ENCODE results near the gene PTH2.
"Not testable (repeated sequence)": the region's sequence is repeated elsewhere in the genome, so short reads cannot be mapped to it uniquely, and the experiment has no call there.

PTH2 gene

DNA sequence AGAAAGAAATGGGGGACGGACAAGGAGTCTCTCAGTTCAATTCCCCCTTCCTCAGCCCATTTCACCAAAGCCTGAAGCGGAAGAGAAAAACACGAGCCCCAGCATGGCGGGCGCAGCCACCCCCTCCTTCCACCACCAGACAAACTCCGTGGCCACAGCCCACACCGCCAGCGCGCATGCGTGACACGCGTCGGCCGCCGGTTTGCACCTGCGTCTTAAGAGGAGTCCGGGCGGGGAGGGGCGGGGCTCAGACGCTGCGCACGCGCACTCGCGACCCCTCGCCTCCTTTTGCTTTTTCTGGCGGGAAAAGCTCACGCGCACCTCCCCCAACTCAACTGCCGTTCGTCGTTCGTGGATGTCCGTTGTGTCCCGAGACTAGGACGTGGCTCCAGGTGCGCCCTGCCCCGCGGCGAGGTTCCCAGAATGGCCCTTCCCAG, 35.3 kb downstream of the PTH2 start, which contains the start of gene KASH5:
Gene KASH5 (plus strand): TSS at position 314 of the 437 bp plus-strand sequence. CDS start 2,635 bp downstream, outside the sequence.
- Histone ChIP-seq H3K9ac (ENCODE audit: low read depth, low read length) (no peak within 1 kb of the TSS), H3K4me3 (ENCODE audit: low read length) (no peak within 1 kb of the TSS), H3K4me1 (ENCODE audit: control insufficient read depth, insufficient read depth, low read length) (no peaks in the 10 kb centered on the region), H3K27me3 (ENCODE audit: control insufficient read depth, insufficient read depth, low read length) (peaks cover 25% of the 10 kb centered on the region), H3K4me2 (ENCODE audit: low read length) (no peak within 1 kb of the TSS), H3K9me3 (replicated peaks; ENCODE audit: low read length) (peaks cover 5% of the 10 kb centered on the region), H3K36me3 (ENCODE audit: insufficient read depth, low read length) (no peaks in the 10 kb centered on the region)

DNA sequence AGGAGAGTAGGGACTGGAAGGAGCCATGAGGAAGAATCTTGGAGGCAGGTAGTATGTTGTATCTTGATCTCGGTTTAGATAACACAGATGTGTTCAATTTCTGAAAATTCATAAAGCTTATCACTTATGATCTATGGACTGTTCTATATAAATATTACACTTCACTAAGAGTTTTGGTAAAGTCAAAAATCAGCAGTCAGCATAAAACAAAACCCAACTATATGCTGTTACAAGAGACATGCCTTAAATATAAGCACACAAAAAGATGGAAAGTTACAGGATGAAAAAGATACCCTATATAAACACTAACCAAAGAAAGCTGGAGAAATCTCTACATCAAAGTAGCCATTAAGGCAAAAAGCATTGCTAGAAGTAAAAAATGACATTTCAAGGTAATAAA, 39.6 kb downstream of the PTH2 start:
- Histone ChIP-seq H3K36me3 (ENCODE audit: insufficient read depth, low read length) (no peaks in the 10 kb centered on the region), H3K4me1 (ENCODE audit: control insufficient read depth, insufficient read depth, low read length) (no peaks in the 10 kb centered on the region), H3K9ac (ENCODE audit: low read depth, low read length) (no peak overlapping the region), H3K4me2 (ENCODE audit: low read length) (no peak overlapping the region), H3K27me3 (ENCODE audit: control insufficient read depth, insufficient read depth, low read length) (peaks cover 6% of the 10 kb centered on the region), H3K4me3 (ENCODE audit: low read length) (no peak overlapping the region), H3K9me3 (replicated peaks; ENCODE audit: low read length) (peaks cover 5% of the 10 kb centered on the region)

DNA sequence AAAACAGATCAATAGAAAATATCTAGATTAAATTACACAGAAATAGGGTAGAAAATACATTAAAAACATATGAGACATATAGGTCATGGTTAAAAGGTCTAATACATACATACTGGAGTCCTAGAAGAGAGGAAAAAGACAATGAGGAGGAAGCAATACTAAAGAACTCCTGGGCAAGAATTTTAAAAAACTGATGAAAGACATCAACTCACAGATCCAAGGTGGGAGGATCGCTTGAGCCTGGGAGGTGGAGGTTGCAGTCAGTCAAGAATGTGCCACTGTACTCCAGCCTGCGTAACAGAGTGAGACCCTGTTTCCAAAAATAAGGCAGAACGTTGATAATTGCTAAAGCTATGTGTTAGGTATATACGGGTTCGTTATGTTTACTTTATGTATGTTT, 40.6 kb downstream of the PTH2 start:
- Histone ChIP-seq H3K9me3 (replicated peaks; ENCODE audit: low read length) (peaks cover 5% of the 10 kb centered on the region), H3K4me3 (ENCODE audit: low read length) (no peak overlapping the region), H3K9ac (ENCODE audit: low read depth, low read length) (no peak overlapping the region), H3K36me3 (ENCODE audit: insufficient read depth, low read length) (no peaks in the 10 kb centered on the region), H3K4me1 (ENCODE audit: control insufficient read depth, insufficient read depth, low read length) (no peaks in the 10 kb centered on the region), H3K27me3 (ENCODE audit: control insufficient read depth, insufficient read depth, low read length) (peaks cover 6% of the 10 kb centered on the region), H3K4me2 (ENCODE audit: low read length) (no peak overlapping the region)

DNA sequence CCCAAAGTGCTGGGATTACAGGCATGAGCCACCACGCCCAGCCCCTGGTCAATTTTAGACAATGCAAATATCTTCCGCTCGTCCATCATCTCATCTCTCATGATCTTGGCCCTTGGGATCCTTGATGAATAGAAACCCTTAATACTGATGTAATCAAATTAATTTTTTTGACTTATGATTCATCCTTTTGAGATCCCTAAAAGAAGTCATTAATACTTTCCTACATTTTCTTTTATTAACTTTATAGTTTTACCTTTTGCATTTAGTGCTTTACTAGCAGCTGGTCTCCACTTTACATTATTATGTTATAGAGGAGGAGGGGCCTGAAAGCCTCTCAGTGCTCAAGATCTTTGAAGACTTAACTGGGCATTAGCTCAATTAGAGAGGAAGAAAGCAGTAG, 42.9 kb downstream of the PTH2 start:
- H3K27me3 ChIP-seq (ENCODE audit: control insufficient read depth, insufficient read depth, low read length): peaks cover 17% of the 10 kb centered on the region
- H3K9ac ChIP-seq (ENCODE audit: low read depth, low read length): no peak overlapping the region
- H3K4me3 ChIP-seq (ENCODE audit: low read length): no peak overlapping the region
- no peaks in the 10 kb centered on the region for H3K4me1 ChIP-seq (ENCODE audit: control insufficient read depth, insufficient read depth, low read length)
- no peaks in the 10 kb centered on the region for H3K36me3 ChIP-seq (ENCODE audit: insufficient read depth, low read length)
- no peak overlapping the region for H3K4me2 ChIP-seq (ENCODE audit: low read length)
- peaks cover 5% of the 10 kb centered on the region for H3K9me3 ChIP-seq (replicated peaks; ENCODE audit: low read length)

DNA sequence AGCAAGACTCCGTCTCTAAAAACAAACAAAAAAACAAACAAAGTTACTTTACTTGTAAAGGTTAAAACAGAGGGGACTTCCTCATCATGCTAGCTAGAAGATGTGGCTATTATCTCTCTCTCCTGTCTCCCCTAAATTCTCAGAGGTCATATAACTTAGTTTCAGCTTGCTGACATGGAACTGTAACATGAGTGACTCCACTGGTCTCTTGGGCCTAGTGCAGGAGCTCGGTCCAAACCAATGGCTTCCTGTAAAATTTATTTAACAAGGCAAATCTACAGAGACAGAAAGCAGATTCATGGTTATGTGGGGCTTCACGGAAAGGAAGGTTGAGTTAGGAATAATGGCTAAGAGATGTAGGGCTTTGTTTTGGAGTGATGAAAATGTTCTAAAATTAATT, 44.7 kb downstream of the PTH2 start:
- H3K9ac ChIP-seq (ENCODE audit: low read depth, low read length): no peak overlapping the region
- H3K4me1 ChIP-seq (ENCODE audit: control insufficient read depth, insufficient read depth, low read length): no peaks in the 10 kb centered on the region
- H3K9me3 ChIP-seq (replicated peaks; ENCODE audit: low read length): peaks cover under 1% of the 10 kb centered on the region
- no peak overlapping the region for H3K4me3 ChIP-seq (ENCODE audit: low read length)
- no peak overlapping the region for H3K4me2 ChIP-seq (ENCODE audit: low read length)
- no peaks in the 10 kb centered on the region for H3K36me3 ChIP-seq (ENCODE audit: insufficient read depth, low read length)
- peaks cover 21% of the 10 kb centered on the region for H3K27me3 ChIP-seq (ENCODE audit: control insufficient read depth, insufficient read depth, low read length)

DNA sequence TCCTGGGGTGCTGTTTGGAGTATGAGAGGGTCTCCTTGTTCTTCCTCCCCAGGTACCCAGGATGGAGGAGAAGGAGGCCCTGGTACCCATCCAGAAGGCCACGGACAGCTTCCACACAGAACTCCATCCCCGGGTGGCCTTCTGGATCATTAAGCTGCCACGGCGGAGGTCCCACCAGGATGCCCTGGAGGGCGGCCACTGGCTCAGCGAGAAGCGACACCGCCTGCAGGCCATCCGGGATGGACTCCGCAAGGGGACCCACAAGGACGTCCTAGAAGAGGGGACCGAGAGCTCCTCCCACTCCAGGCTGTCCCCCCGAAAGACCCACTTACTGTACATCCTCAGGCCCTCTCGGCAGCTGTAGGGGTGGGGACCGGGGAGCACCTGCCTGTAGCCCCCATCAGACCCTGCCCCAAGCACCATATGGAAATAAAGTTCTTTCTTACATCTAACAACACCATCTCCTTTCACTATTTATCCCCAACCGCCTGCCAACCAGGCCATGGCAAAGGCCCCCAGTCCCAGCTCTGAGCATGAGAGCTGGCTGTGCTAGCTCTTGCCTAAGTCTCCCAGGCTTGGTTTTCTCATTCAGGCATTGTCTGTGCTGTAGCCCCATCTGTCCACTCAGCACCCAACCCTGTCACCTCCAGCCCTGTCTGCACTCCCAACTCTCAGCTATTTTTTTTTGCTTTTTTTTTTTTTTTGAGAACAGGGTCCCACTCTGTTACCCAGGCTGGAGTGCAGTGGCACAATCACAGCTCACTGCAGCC, 48.4 kb downstream of the PTH2 start:
- Histone ChIP-seq H3K4me3 (ENCODE audit: low read length) (no peak overlapping the region), H3K9me3 (replicated peaks; ENCODE audit: low read length) (peaks cover 2% of the 10 kb centered on the region), H3K4me2 (ENCODE audit: low read length) (no peak overlapping the region), H3K27me3 (ENCODE audit: control insufficient read depth, insufficient read depth, low read length) (peaks cover 18% of the 10 kb centered on the region), H3K36me3 (ENCODE audit: insufficient read depth, low read length) (no peaks in the 10 kb centered on the region), H3K4me1 (ENCODE audit: control insufficient read depth, insufficient read depth, low read length) (no peaks in the 10 kb centered on the region), H3K9ac (ENCODE audit: low read depth, low read length) (no peak overlapping the region)

DNA sequence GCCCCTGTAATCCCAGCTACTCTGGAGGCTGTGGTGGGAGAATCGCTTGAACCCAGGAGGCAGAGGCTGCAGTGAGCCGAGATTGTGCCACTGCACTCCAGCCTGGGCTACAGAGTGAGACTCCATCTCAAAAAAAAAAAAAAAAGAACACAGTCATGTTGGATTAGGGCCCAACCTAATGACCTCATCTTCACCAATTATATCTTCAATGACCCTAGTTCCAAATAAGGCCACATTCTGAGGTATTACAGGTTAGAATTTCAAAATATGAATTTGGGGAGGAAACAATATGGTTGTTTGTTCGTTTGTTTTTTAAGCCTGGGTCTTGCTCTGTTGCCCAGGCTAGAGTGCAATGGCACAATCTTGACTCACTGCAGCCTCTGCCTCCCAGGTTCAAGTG, 50.1 kb downstream of the PTH2 start:
- H3K4me1 ChIP-seq (ENCODE audit: control insufficient read depth, insufficient read depth, low read length); H3K4me2 ChIP-seq (ENCODE audit: low read length); H3K36me3 ChIP-seq (ENCODE audit: insufficient read depth, low read length); H3K9me3 ChIP-seq (replicated peaks; ENCODE audit: low read length); H3K9ac ChIP-seq (ENCODE audit: low read depth, low read length); H3K4me3 ChIP-seq (ENCODE audit: low read length): not testable (repeated sequence)
- H3K27me3 ChIP-seq (ENCODE audit: control insufficient read depth, insufficient read depth, low read length): peaks cover 15% of the 10 kb centered on the region
